AG09309 (cell line): ENCODE measurements around the gene CHRM2.

Source experiments
- DNase-seq: peaks from one replicate; pipeline ENCODE4 v3.0.0-alpha.2; 2010; ENCODE audit warnings: low read depth
- H3K4me3 ChIP-seq: 2 replicates; pipeline ENCODE4 v1.5.1; 2011; ENCODE audit warnings: mild to moderate bottlenecking, low read depth, low read length, moderate library complexity; ENCODE audit not compliant: control insufficient read depth
- TF ChIP-seq, protein P1 (sequence below): IDR thresholded peaks from 2 replicates; pipeline ENCODE4 v1.5.1; 2011; ENCODE audit warnings: mild to moderate bottlenecking, low read depth, low read length, inconsistent platforms; ENCODE audit not compliant: insufficient read depth, control insufficient read depth; ENCODE audit errors: missing control alignments

The CHRM2 gene

DNA sequence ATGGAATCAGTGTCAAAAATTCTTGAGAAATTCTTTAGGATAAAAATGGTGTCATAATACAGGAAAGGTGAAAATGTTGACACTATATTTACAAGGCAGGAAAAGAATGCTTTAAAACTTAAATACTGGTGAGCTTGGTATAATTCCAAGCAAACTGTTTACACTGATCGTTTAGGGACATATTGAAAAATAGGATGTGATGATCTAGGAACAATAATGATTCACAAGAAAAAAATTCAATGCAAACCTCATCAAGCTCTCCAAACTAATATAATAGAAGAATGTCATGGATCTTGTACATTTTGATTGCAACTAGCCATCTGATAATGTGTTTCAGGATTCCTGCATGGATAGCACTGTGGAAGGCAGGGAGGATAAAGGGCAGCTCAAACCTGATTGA, 98.4 kb downstream of the CHRM2 start:
- TF ChIP-seq, protein P1, sequence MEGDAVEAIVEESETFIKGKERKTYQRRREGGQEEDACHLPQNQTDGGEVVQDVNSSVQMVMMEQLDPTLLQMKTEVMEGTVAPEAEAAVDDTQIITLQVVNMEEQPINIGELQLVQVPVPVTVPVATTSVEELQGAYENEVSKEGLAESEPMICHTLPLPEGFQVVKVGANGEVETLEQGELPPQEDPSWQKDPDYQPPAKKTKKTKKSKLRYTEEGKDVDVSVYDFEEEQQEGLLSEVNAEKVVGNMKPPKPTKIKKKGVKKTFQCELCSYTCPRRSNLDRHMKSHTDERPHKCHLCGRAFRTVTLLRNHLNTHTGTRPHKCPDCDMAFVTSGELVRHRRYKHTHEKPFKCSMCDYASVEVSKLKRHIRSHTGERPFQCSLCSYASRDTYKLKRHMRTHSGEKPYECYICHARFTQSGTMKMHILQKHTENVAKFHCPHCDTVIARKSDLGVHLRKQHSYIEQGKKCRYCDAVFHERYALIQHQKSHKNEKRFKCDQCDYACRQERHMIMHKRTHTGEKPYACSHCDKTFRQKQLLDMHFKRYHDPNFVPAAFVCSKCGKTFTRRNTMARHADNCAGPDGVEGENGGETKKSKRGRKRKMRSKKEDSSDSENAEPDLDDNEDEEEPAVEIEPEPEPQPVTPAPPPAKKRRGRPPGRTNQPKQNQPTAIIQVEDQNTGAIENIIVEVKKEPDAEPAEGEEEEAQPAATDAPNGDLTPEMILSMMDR: no peak
- DNase-seq: no peak
- H3K4me3 ChIP-seq: no peak overlapping the region

DNA sequence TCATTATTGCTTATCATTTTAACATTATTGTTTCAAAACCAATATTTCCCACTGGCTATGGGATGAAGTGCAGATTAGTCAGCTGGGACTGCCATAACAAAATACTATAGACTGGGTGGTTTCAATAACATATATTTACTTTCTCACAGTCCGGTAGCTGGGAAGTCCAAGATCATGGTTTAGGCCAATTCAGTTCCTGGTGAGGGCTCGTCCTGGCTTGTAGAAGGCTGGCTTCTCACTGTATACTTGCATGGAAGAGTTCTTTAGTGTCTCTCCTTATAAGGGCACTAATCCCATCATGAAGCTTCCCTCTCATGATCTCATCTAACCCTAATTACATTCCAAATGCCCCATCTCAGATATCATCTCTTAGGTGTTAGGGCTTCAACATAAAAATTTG, 101.3 kb downstream of the CHRM2 start:
- TF ChIP-seq, protein P1: no peak
- DNase-seq: no peak
- no peak overlapping the region for H3K4me3 ChIP-seq

DNA sequence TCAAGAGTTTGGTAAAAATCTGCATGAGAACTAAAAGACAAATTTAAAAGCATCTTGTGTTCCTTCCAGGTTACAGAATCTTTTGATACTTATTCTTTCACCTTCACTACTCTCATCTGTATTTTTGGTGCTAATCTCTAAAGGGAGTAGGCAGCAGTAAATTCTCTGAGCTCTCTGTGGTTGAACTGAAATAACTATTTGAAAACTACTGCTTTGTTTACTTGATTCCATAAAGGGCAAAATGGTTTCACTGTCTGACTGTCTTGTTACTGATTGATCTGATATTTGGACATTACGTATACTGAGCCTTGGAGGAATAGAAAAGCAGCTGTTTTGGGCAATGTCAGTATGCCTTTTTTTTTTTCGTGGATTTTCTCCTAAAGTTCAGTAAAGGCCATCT, 103.3 kb downstream of the CHRM2 start:
- H3K4me3 ChIP-seq: no peak overlapping the region
- no peak for DNase-seq
- TF ChIP-seq, protein P1: no peak

DNA sequence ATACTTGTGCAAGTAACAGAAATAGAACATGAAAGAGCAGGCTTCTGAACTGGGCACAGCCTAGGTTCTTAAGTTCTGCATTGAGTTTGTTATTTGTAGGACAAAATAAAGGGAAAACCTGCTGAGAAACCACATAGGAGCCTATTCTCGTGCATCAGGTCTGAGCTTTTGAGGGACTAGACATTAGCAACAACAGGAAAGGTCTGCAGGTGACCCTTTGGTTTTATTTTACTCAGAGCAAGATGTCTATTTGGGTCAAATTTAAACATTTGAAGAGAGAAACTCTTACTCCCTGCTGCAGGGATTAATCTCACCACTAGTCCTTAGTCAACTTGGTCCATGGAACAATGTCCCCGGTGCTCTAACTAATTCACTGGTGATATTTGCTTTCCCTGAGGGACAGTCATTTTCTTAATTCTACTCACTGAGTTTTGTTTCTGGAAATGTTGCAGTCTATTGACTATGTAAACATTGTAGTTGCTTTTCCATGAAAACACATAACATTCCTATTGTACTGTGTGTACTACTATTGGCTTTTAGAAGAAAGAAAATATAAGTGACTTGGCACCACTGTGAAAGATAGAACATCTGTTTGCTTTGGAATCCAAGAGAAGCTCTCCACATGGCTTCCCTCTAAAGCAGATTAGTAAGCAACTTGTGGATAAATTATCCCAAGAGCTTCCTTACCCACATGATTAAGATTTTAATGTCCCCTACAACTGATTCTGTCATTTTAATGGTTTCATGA, 108.2 kb downstream of the CHRM2 start:
- no peak for DNase-seq
- TF ChIP-seq, protein P1: no peak
- H3K4me3 ChIP-seq: no peak overlapping the region

DNA sequence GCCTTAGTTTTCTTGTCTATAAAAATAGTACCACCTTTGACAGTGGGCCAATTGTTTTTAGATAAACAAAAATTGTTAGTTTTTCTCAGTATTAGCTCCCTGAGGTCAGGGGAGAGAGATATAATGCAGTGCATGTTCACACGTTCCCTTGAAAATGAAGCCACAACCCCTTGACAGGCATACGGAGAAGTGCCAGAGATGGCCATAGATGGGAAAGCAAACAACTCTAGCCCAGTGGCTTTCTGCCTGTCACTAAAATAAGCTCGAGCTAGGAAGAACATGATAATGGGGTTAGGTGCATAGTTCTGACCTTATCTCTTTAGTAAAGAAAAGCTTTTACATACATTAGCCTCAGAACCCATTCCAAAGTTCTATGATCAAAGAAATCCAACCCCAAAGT, 124.9 kb downstream of the CHRM2 start:
- no peak for DNase-seq
- no peak overlapping the region for H3K4me3 ChIP-seq
- TF ChIP-seq, protein P1: no peak

DNA sequence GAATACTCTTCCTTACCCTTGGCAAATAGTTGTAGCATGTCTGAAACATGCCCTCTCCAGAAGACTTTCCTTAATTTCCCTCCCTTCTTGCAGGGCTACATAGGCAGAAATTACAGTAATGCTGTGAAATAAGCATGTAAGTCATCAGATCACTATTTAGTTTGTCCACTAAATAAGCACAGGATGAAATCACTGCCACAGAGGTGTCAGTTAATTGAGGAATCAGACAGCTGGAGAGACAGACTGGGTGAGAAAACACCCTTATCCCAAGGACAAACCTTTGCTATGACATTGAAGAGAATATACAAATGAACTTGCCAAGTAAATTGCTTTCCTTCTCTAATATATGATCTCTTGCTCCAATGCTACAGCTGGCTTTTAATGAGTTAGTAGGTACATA, 129.3 kb downstream of the CHRM2 start:
- no peak for DNase-seq
- no peak overlapping the region for H3K4me3 ChIP-seq
- TF ChIP-seq, protein P1: no peak
